Right hindlimb (tissue), 1 donor: Measurements from ENCODE around the gene DOCK8.
"Not testable (repeated sequence)": the region's sequence is repeated elsewhere in the genome, so short reads cannot be mapped to it uniquely, and the experiment has no call there.

Experiments used
- DNase-seq: peaks from one replicate; pipeline ENCODE4 v3.0.0-alpha.2; 2018

Gene DOCK8

GRCh38 chr9:227860-228259 is 13.2 kb downstream of the DOCK8 start:
- DNase-seq: no peak

- no peak for DNase-seq
Measured at GRCh38 chr9:228929-229695, 14.4 kb downstream of the DOCK8 start.

- DNase-seq: not testable (repeated sequence)
Measured at GRCh38 chr9:231625-232024, 17.0 kb downstream of the DOCK8 start.

GRCh38 chr9:233708-234107 is 19.0 kb downstream of the DOCK8 start:
- DNase-seq: not testable (repeated sequence)

- no peak for DNase-seq
Measured at GRCh38 chr9:237141-237857, 22.6 kb downstream of the DOCK8 start.

- DNase-seq: no peak
Measured at GRCh38 chr9:237858-238345, 23.2 kb downstream of the DOCK8 start.

GRCh38 chr9:242461-243080 is 27.9 kb downstream of the DOCK8 start:
- no peak for DNase-seq

- no peak for DNase-seq
Measured at GRCh38 chr9:248278-248961, 33.8 kb downstream of the DOCK8 start.

- DNase-seq: no peak
Measured at GRCh38 chr9:249025-249424, 34.4 kb downstream of the DOCK8 start.

- no peak for DNase-seq
Measured at GRCh38 chr9:250039-250438, 35.4 kb downstream of the DOCK8 start.

GRCh38 chr9:250625-251024 is 36.0 kb downstream of the DOCK8 start:
- DNase-seq: no peak

GRCh38 chr9:251398-251797 is 36.7 kb downstream of the DOCK8 start:
- DNase-seq: no peak

GRCh38 chr9:253539-253938 is 38.9 kb downstream of the DOCK8 start:
- no peak for DNase-seq

GRCh38 chr9:254516-254915 is 39.9 kb downstream of the DOCK8 start:
- no peak for DNase-seq

- no peak for DNase-seq
Measured at GRCh38 chr9:257957-258356, 43.3 kb downstream of the DOCK8 start.

- no peak for DNase-seq
Measured at GRCh38 chr9:259405-260404, 45.0 kb downstream of the DOCK8 start.

- DNase-seq: no peak
Measured at GRCh38 chr9:264231-264630, 49.6 kb downstream of the DOCK8 start.

- DNase-seq: no peak
Measured at GRCh38 chr9:265209-265870, 50.7 kb downstream of the DOCK8 start.

GRCh38 chr9:266228-266627 is 51.6 kb downstream of the DOCK8 start:
- DNase-seq: no peak

- DNase-seq: no peak
Measured at GRCh38 chr9:268616-269015, 54.0 kb downstream of the DOCK8 start.

GRCh38 chr9:269081-269711 is 54.5 kb downstream of the DOCK8 start:
- no peak for DNase-seq
